SK-N-SH (cell line): ENCODE results near the gene RUNDC3A. TPM values are rescaled to one million over a fixed set of nuclear protein-coding genes. Genes with fewer than 3 reads are reported as not detected.

ENCODE experiments used
- CTCF ChIA-PET: fragments of 300-600, 350-600 bp; formaldehyde crosslinking; extraction: SDS; loops from one replicate; lab custom pipeline; 2021; lab: Yijun Ruan, JAX
- POLR2A ChIA-PET: fragments of 350-600 bp; sonication (Branson Sonifier 250); formaldehyde crosslinking; extraction: SDS; loops from one replicate; lab custom pipeline; 2020; ENCODE audit warnings: antibody characterized with exemption, inconsistent platforms; lab: Yijun Ruan, JAX
- DNase-seq: peaks from one replicate; pipeline ENCODE4 v3.0.0; 2012
- H2AFZ ChIP-seq: fragments of 200-600 bp; sonication (generic); 2 replicates; pipeline ENCODE4 v1.8.1; 2016; ENCODE audit warnings: antibody characterized with exemption, mild to moderate bottlenecking, low read depth
- H3F3A ChIP-seq: fragments of 200-600 bp; sonication (generic); replicated peaks from 2 replicates; pipeline ENCODE3; 2016; ENCODE audit warnings: antibody characterized with exemption, mild to moderate bottlenecking; ENCODE audit not compliant: insufficient read depth
- H3K27ac ChIP-seq, 2 experiments: fragments of 200-500 bp in 1 of 2; fragments of 200-600 bp in 1 of 2; sonication (Bioruptor generic) in 1 of 2; sonication (generic), shearing (Covaris generic) in 1 of 2; 2 replicates each; pipeline versions ENCODE4 v1.5.1 to v1.6.1; 2014 to 2016; ENCODE audit warnings: low read depth in 2 of 2, inconsistent platforms in 1 of 2, low read length in 1 of 2, mild to moderate bottlenecking in 1 of 2, mixed read lengths in 1 of 2
- H3K27me3 ChIP-seq: fragments of 200-600 bp; sonication (generic), shearing (Covaris generic); 2 replicates; pipeline ENCODE4 v1.6.1; 2016; ENCODE audit warnings: mixed run types; ENCODE audit not compliant: insufficient read depth
- H3K36me3 ChIP-seq, 2 experiments: fragments of 200-500 bp in 1 of 2; fragments of 200-600 bp in 1 of 2; sonication (Bioruptor generic) in 1 of 2; sonication (generic) in 1 of 2; replicated peaks in 1 of 2; 2 replicates each; pipeline versions ENCODE3 to v1.5.1; 2014 to 2016; ENCODE audit warnings: low read length in 1 of 2, mild to moderate bottlenecking in 1 of 2; ENCODE audit not compliant: insufficient read depth in 2 of 2, control insufficient read depth in 1 of 2
- H3K4me1 ChIP-seq, 2 experiments: fragments of 200-500 bp in 1 of 2; fragments of 200-600 bp in 1 of 2; sonication (Bioruptor generic) in 1 of 2; sonication (generic), shearing (Covaris generic) in 1 of 2; 2 replicates each; pipeline versions ENCODE4 v1.5.1 to v1.6.1; 2014 to 2016; ENCODE audit warnings: low read depth in 1 of 2, low read length in 1 of 2, mixed run types in 1 of 2; ENCODE audit not compliant: insufficient read depth in 2 of 2, control insufficient read depth in 1 of 2
- H3K4me2 ChIP-seq: fragments of 200-600 bp; sonication (generic), shearing (Covaris generic); 2 replicates; pipeline ENCODE4 v1.6.1; 2017; ENCODE audit warnings: mixed run types
- H3K4me3 ChIP-seq, 2 experiments: fragments of 200-500 bp in 1 of 2; fragments of 200-600 bp in 1 of 2; sonication (Bioruptor generic) in 1 of 2; sonication (generic), shearing (Covaris generic) in 1 of 2; 2 replicates each; pipeline versions ENCODE4 v1.5.1 to v1.8.1; 2014 to 2016; ENCODE audit warnings: low read depth in 2 of 2, inconsistent platforms in 1 of 2, low read length in 1 of 2, mild to moderate bottlenecking in 1 of 2, mixed read lengths in 1 of 2, moderate library complexity in 1 of 2
- H3K79me2 ChIP-seq: fragments of 200-600 bp; sonication (generic); 2 replicates; pipeline ENCODE4 v1.8.1; 2017; ENCODE audit warnings: mild to moderate bottlenecking; ENCODE audit not compliant: insufficient read depth
- H3K9ac ChIP-seq: fragments of 200-600 bp; sonication (generic); 2 replicates; pipeline ENCODE4 v1.6.1; 2017; ENCODE audit warnings: mixed run types
- H3K9me2 ChIP-seq: fragments of 200-600 bp; sonication (generic); 2 replicates; pipeline ENCODE4 v1.6.1; 2017; ENCODE audit warnings: mixed run types
- H3K9me3 ChIP-seq: fragments of 200-600 bp; sonication (generic); 2 replicates; pipeline ENCODE4 v1.6.1; 2017; ENCODE audit warnings: mixed run types, mild to moderate bottlenecking, moderate library complexity
- H4K20me1 ChIP-seq: fragments of 200-600 bp; sonication (generic); 2 replicates; pipeline ENCODE4 v1.6.1; 2017; ENCODE audit warnings: mild to moderate bottlenecking, mixed run types; ENCODE audit not compliant: insufficient read depth
- ELF1 ChIP-seq: IDR thresholded peaks from 2 replicates; pipeline ENCODE4 v1.4.0; 2012
- EP300 ChIP-seq, 2 experiments: IDR thresholded peaks; 2 replicates each; pipeline versions ENCODE4 v1.4.0 to v1.6.1; 2012; ENCODE audit warnings: borderline replicate concordance in 1 of 2, low read depth in 1 of 2, low read length in 1 of 2
- EZH2phosphoT487 ChIP-seq: fragments of 200-600 bp; sonication (generic); IDR thresholded peaks from 2 replicates; pipeline ENCODE4 v1.6.1; 2017; ENCODE audit warnings: low read depth, mixed run types, mild to moderate bottlenecking, antibody characterized with exemption, moderate library complexity, borderline replicate concordance
- FOXJ3 ChIP-seq: sonication (generic); formaldehyde crosslinking; IDR thresholded peaks from 2 replicates; pipeline ENCODE4 v1.5.1; 2020; ENCODE audit warnings: mild to moderate bottlenecking, missing genetic modification reagents
- FOXM1 ChIP-seq: IDR thresholded peaks from 2 replicates; pipeline ENCODE4 v1.4.0; 2012; ENCODE audit warnings: low read depth, mild to moderate bottlenecking
- GABPA ChIP-seq: IDR thresholded peaks from 2 replicates; pipeline ENCODE4 v1.4.0; 2012; ENCODE audit warnings: low read depth, mild to moderate bottlenecking
- GATA2 ChIP-seq: sonication (generic); formaldehyde crosslinking; IDR thresholded peaks from 2 replicates; pipeline ENCODE4 v1.5.0; 2020; ENCODE audit warnings: mild to moderate bottlenecking, missing genetic modification reagents
- IRF3 ChIP-seq: fragments of 150-350 bp; IDR thresholded peaks from 2 replicates; pipeline ENCODE4 v1.6.1; 2016; ENCODE audit warnings: mild to moderate bottlenecking, low read depth, low read length
- JUND ChIP-seq: IDR thresholded peaks from 2 replicates; pipeline ENCODE4 v1.4.0; 2012
- MEF2A ChIP-seq: IDR thresholded peaks from 2 replicates; pipeline ENCODE4 v1.4.0; 2012; ENCODE audit warnings: low read depth, borderline replicate concordance
- NRF1 ChIP-seq: IDR thresholded peaks from 2 replicates; pipeline ENCODE4 v1.6.1; 2012; ENCODE audit warnings: low read depth, mild to moderate bottlenecking, low read length
- PBX3 ChIP-seq: IDR thresholded peaks from 2 replicates; pipeline ENCODE4; 2012
- RAD21 ChIP-seq: IDR thresholded peaks from 2 replicates; pipeline ENCODE4 v1.6.1; 2012; ENCODE audit warnings: mild to moderate bottlenecking, low read length
- RCOR1 ChIP-seq: fragments of 150-350 bp; IDR thresholded peaks from 2 replicates; pipeline ENCODE4 v1.6.1; 2017; ENCODE audit warnings: antibody characterized with exemption, low read length
- RFX5 ChIP-seq: IDR thresholded peaks from 2 replicates; pipeline ENCODE4 v1.6.1; 2012; ENCODE audit warnings: mild to moderate bottlenecking, improper control_type of control experiment, low read length
- RXRA ChIP-seq: IDR thresholded peaks from 2 replicates; pipeline ENCODE4 v1.4.0; 2012; ENCODE audit warnings: low read depth, mild to moderate bottlenecking, borderline replicate concordance
- SIN3A ChIP-seq: IDR thresholded peaks from 2 replicates; pipeline ENCODE4 v1.6.1; 2012; ENCODE audit warnings: low read depth, mild to moderate bottlenecking, low read length, moderate library complexity, borderline replicate concordance
- TAF1 ChIP-seq: IDR thresholded peaks from 2 replicates; pipeline ENCODE4 v1.6.1; 2012; ENCODE audit warnings: low read depth, mild to moderate bottlenecking, low read length, moderate library complexity, borderline replicate concordance
- TCF12 ChIP-seq: IDR thresholded peaks from 2 replicates; pipeline ENCODE4 v1.4.0; 2012
- TEAD4 ChIP-seq: IDR thresholded peaks from 2 replicates; pipeline ENCODE4 v1.4.0; 2012; ENCODE audit warnings: mild to moderate bottlenecking, borderline replicate concordance; ENCODE audit not compliant: insufficient read depth
- USF1 ChIP-seq: IDR thresholded peaks from 2 replicates; pipeline ENCODE4 v1.4.0; 2012; ENCODE audit warnings: low read depth, borderline replicate concordance
- YY1 ChIP-seq: IDR thresholded peaks from 2 replicates; pipeline ENCODE4 v1.4.0; 2012; ENCODE audit warnings: low read depth, mild to moderate bottlenecking
- WGBS: methylation state at CpG from one replicate; pipeline ENCODE4 v1.1.6; 2017; ENCODE audit warnings: low lambda C conversion rate; 5-methylcytosine and 5-hydroxymethylcytosine counted together
- polyA plus RNA-seq, 3 experiments: library from polyadenylated mRNA; depleted of rRNA; stranded (reverse); fragments of >200 nt; gene quantifications; 2 replicates each; pipeline ENCODE4 v1.2.3, GENCODE V29; 2012

The RUNDC3A gene
- polyA plus RNA-seq, 1 of the 3 experiments (the other 2 are of a cell fraction), result 8.9 TPM

DNA sequence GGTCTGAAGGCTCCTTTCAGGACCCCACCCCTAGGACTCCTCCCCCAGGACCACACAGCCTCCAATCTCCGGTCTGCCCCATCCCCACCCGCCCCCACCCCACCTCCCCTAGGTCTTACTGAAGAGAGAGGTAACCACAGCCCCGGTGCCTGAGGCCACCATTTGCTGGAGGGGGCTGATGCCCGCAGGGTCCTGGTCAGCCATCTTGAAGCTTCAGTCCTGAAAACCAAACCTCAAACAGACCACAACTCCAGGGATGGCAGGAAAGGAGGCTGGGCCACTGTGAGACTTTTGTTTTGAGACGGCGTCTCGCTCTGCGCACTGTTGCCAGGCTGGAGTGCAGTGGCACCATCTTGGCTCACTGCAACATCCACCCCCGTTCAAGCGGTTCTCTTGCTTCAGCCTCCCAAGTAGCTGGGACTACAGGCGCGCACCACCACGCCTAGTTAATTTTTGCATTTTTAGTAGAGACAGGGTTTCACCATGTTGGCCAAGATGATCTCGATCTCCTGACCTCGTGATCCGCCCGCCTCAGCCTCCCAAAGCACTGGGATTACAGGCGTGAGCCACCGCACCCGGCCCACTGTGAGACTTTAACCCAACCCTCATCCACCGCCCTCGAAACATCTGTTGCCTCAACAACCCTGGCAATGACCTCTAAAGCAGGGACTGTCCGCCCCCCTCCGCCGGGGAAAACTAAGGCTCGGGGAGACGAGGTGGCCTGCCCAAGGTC lies 15.1 kb downstream of the RUNDC3A start:
- no peak for TF ChIP-seq RFX5
- no peak for TF ChIP-seq TCF12
- TF ChIP-seq EZH2phosphoT487, result no peak
- TF ChIP-seq FOXM1, result no peak
- no peak for TF ChIP-seq TEAD4
- no peak for TF ChIP-seq RXRA
- TF ChIP-seq GATA2, result no peak
- ChIA-PET POLR2A (interaction anchor here (1.3 to 1.9 kb wide), 2 partner anchors 14 to 103 kb away, joined by 5 to 11 read pairs; partner anchors contain the start of gene RUNDC3A), CTCF (interaction anchor here (1.3 to 2.2 kb wide), 6 partner anchors 13 to 125 kb away, joined by 3 to 11 read pairs (median 6); no protein-coding TSS in a partner anchor)
- peaks cover 0 to 10% of the 10 kb centered on the region in 2 experiments; a peak in 1 of 4 replicates for H3K4me1 ChIP-seq
- H2AFZ ChIP-seq, result no peak overlapping the region
- H3K4me3 ChIP-seq, result peak overlapping the region; percentile 95 to 98
- H3F3A ChIP-seq, result peaks cover 4% of the 10 kb centered on the region
- peak overlapping the region; percentile 81 for H3K9ac ChIP-seq
- WGBS, result 61% methylated on average over 23 of the region's 27 CpGs
- H4K20me1 ChIP-seq, result no peaks in the 10 kb centered on the region
- no peaks in the 10 kb centered on the region for H3K9me3 ChIP-seq
- no peaks in the 10 kb centered on the region for H3K9me2 ChIP-seq
- peaks cover 6 to 29% of the 10 kb centered on the region in 2 experiments for H3K36me3 ChIP-seq
- no peak overlapping the region; a peak in 1 of 4 replicates for H3K27ac ChIP-seq
- H3K79me2 ChIP-seq, result peaks cover 12% of the 10 kb centered on the region
- peak overlapping the region; percentile 99 for H3K4me2 ChIP-seq
- DNase-seq, result no peak
- no peaks in the 10 kb centered on the region for H3K27me3 ChIP-seq

DNA sequence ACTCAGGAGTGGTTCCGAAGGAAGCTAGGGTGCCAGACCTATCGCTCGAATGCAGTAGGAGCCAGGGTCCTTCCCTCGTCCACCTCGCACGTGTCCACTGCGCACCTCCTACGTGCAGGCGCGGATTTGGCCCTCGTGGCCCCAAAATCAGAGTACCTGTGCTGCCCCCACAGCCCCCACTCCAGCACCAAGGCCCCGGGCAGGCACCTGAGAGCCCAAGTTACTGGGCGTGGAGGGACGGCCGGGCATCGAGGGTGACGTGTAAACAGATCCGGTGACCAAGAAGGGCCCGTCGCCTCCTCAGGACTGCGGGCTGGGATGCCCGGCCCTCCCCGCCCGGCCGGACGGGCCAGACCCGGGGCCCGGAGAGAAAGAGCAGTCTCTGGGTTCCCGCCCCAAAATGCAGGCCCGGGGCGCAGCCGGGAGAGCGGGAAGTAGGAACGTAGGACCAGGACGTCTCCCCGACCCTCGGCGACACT lies 15.7 kb downstream of the RUNDC3A start:
- DNase-seq, result peak; percentile 65
- 4% methylated on average over 14 of the region's 38 CpGs for WGBS
- Histone ChIP-seq H4K20me1 (no peaks in the 10 kb centered on the region), H3K4me1 (peaks cover 0 to 10% of the 10 kb centered on the region in 2 experiments; a peak in 1 of 4 replicates), H3K27me3 (no peaks in the 10 kb centered on the region), H3K9me3 (no peaks in the 10 kb centered on the region), H3F3A (peaks cover 4% of the 10 kb centered on the region), H3K4me2 (peak overlapping the region; percentile 99), H3K79me2 (peaks cover 12% of the 10 kb centered on the region), H3K27ac (peak overlapping the region; percentile 48 to 60; a peak in 2 of 4 replicates), H3K9me2 (no peaks in the 10 kb centered on the region), H2AFZ (peak overlapping the region; percentile 70), H3K4me3 (peak overlapping the region; percentile 95 to 98), H3K36me3 (peaks cover 6 to 28% of the 10 kb centered on the region in 2 experiments), H3K9ac (peak overlapping the region; percentile 81)
- TF ChIP-seq EP300 (IDR thresholded peaks at IDR 0.05; ENCODE audit: borderline replicate concordance in 1 of 2, low read depth in 1 of 2, low read length in 1 of 2), result no peak
- no peak for TF ChIP-seq FOXJ3
- TF ChIP-seq RCOR1, result no peak
- TF ChIP-seq TAF1, result no peak
- no peak for TF ChIP-seq RFX5
- no peak for TF ChIP-seq YY1
- no peak for TF ChIP-seq RAD21
- no peak for TF ChIP-seq USF1
- no peak for TF ChIP-seq MEF2A
- TF ChIP-seq JUND, result no peak
- no peak for TF ChIP-seq EZH2phosphoT487
- TF ChIP-seq ELF1, result no peak
- no peak for TF ChIP-seq IRF3
- TF ChIP-seq SIN3A, result no peak
- TF ChIP-seq PBX3, result no peak
- TF ChIP-seq TCF12, result no peak
- no peak for TF ChIP-seq NRF1
- no peak for TF ChIP-seq GABPA
- CTCF ChIA-PET, result interaction anchor here (1.2 to 2.2 kb wide), 7 partner anchors 9 to 114 kb away, joined by 3 to 11 read pairs (median 5); no protein-coding TSS in a partner anchor
- POLR2A ChIA-PET, result interaction anchor here (1.3 to 1.9 kb wide), 3 partner anchors 15 to 103 kb away, joined by 3 to 11 read pairs (median 5); partner anchors contain the start of genes GRN and RUNDC3A
